Body of pancreas (tissue), 4 donors: ENCODE results near the gene TLX2.
"Not testable (repeated sequence)": the region's sequence is repeated elsewhere in the genome, so short reads cannot be mapped to it uniquely, and the experiment has no call there.

Source experiments
- CTCF ChIP-seq, 7 experiments: fragments of 450-650 bp in 4 of 7; fragments of 200-600 bp in 3 of 7; sonication (generic) in 3 of 7; IDR thresholded peaks; one replicate each; pipeline ENCODE4 v1.5.1; 2016 to 2019; ENCODE audit warnings: antibody characterized with exemption in 7 of 7
- POLR2A ChIP-seq, 3 donors: fragments of 450-650 bp; IDR thresholded peaks; one replicate each; pipeline ENCODE4 v1.6.1; 2016; ENCODE audit warnings: antibody characterized with exemption in 3 of 3, mild to moderate bottlenecking in 2 of 3

GRCh38 chr2:74483675-74484164 lies 30.5 kb upstream of the TLX2 start:
- not testable (repeated sequence) for TF ChIP-seq CTCF, POLR2A (IDR thresholded peaks at IDR 0.05)
